ENCODE results near the gene DRD1. TPM values are rescaled to one million over a fixed set of nuclear protein-coding genes. Genes with fewer than 3 reads are reported as not detected.

Gene DRD1
- 0.25 TPM for total RNA-seq
- 0.28 TPM for polyA plus RNA-seq (ENCODE audit: insufficient read depth, low read depth, low replicate concordance)
- long read RNA-seq, donor 1: 0 reads
- long read RNA-seq, donor 2: 0 reads
- long read RNA-seq, donor 3: 0 reads
- long read RNA-seq, donor 4: 0 reads
- long read RNA-seq, donor 5: 0 reads
- long read RNA-seq, donor 6: 0 reads
- long read RNA-seq, donor 7, partial matches to known transcripts: 0 of 1 reads
- long read RNA-seq, donor 7, other reads (novel, unspliced or antisense): 1 of 1 reads
- long read RNA-seq, donor 8: 0 reads
- long read RNA-seq, donor 9: 0 reads
- long read RNA-seq, donor 10: 0 reads

DNA sequence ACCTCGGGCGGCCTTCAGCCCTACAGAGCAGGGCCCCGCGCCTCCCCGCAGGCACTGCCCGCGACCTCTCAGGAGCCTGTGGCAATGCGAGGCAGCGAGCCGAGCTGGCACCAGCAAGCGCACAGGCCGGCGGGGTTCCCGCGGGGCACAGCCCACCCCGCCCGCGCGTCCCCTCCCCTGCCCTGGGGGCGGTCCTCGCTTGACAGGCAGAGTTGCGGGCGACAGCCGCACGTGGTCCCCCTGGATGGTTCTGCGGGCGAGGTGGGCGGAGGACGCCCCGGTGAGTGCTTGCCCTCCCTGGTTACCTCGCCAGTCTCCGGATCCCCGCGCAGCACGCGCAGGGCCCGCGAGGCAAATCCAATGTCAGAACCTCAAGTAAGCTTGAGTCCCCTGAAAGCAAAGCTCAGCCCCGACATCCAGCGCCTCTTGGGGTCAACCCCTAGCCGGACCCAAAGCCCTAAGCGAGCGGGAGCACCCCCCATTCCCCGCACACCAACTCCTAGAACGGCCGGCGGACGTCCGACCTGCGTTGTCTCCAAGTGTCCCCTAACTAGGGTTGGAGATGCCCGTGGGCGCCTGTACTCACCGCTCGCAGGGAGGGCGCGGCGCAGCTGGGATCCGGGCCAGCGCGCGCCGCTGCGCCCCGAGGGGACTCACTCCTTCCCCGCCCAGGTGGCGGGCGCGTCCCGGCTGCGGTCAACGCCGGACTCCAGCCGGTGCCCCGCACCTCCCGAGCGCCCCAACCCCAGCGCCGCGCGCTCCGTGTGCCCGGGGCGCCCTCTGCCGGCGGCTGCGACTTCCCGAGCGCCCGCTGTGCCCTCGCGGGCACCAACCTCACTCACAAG lies at the start of gene DRD1:
Gene DRD1 (minus strand): TSS at position 123 of the 845 bp plus-strand sequence. CDS start 1,083 bp downstream, outside the sequence.
- Histone ChIP-seq H3K4me1 (ENCODE audit: control insufficient read depth in 2 of 3, insufficient read depth in 2 of 3, low read depth in 1 of 3, low read length in 3 of 3) (peaks cover 0 to 3% (median 0%) of the 10 kb centered on the region in 3 donors), H3K9ac (ENCODE audit: low read length in 3 of 3) (no peak within 1 kb of the TSS), H3K4me3 (ENCODE audit: low read length in 3 of 3) (peak within 1 kb of the TSS in 1 of 3 donors; percentile 29), H3K9me3 (ENCODE audit: control insufficient read depth in 2 of 3, insufficient read depth in 1 of 3, low read length in 3 of 3) (no peaks in the 10 kb centered on the region), H3K27ac (ENCODE audit: low read depth in 2 of 2, low read length in 2 of 2) (no peak within 1 kb of the TSS), H3K27me3 (ENCODE audit: control insufficient read depth, insufficient read depth, low read length) (peaks cover 17% of the 10 kb centered on the region), H3K36me3 (ENCODE audit: control insufficient read depth in 2 of 3, insufficient read depth in 3 of 3, low read length in 3 of 3) (no peaks in the 10 kb centered on the region)
- TF ChIP-seq, protein P1, sequence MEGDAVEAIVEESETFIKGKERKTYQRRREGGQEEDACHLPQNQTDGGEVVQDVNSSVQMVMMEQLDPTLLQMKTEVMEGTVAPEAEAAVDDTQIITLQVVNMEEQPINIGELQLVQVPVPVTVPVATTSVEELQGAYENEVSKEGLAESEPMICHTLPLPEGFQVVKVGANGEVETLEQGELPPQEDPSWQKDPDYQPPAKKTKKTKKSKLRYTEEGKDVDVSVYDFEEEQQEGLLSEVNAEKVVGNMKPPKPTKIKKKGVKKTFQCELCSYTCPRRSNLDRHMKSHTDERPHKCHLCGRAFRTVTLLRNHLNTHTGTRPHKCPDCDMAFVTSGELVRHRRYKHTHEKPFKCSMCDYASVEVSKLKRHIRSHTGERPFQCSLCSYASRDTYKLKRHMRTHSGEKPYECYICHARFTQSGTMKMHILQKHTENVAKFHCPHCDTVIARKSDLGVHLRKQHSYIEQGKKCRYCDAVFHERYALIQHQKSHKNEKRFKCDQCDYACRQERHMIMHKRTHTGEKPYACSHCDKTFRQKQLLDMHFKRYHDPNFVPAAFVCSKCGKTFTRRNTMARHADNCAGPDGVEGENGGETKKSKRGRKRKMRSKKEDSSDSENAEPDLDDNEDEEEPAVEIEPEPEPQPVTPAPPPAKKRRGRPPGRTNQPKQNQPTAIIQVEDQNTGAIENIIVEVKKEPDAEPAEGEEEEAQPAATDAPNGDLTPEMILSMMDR (IDR thresholded peaks at IDR 0.05; ENCODE audit: borderline replicate concordance, extremely low read depth, insufficient read depth): peak; percentile 64
- intact Hi-C loops (cut with DNase I): loop anchor here (5.0 kb wide), 1 partner anchor 492 kb away; no protein-coding TSS in a partner anchor
- DNase-seq (peak; percentile 39 to 76 (median 55)), FAIRE-seq (no peak)

DNA sequence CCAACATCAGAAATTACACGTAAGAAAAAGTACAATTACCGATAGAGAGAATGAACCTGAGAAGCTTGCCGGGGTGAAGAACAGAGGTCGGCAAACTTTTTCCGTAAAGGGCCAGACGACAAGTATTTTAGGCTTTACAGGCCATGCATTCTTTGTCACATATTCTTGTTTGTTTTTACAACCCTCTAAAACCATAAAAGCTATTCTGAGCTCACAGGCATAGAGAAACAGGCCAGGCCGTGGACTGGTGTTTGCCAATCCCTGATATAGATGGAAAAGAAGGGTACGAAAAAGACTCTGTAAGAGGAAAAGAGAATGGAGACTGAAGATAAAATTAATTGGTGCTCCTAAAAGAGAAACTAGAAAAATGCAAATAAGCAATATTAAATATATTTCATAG lies 49.7 kb upstream of the DRD1 start:
- H3K9me3 ChIP-seq (ENCODE audit: control insufficient read depth in 2 of 3, insufficient read depth in 1 of 3, low read length in 3 of 3): no peaks in the 10 kb centered on the region
- TF ChIP-seq, protein P1 (IDR thresholded peaks at IDR 0.05; ENCODE audit: borderline replicate concordance, extremely low read depth, insufficient read depth): no peak
- peaks cover 0 to 6% (median 0%) of the 10 kb centered on the region in 3 donors for H3K4me1 ChIP-seq (ENCODE audit: control insufficient read depth in 2 of 3, insufficient read depth in 2 of 3, low read depth in 1 of 3, low read length in 3 of 3)
- H3K27ac ChIP-seq (ENCODE audit: low read depth in 2 of 2, low read length in 2 of 2): no peak overlapping the region
- peaks cover 8 to 28% (median 13%) of the 10 kb centered on the region in 3 donors for H3K36me3 ChIP-seq (ENCODE audit: control insufficient read depth in 2 of 3, insufficient read depth in 3 of 3, low read length in 3 of 3)
- FAIRE-seq: no peak
- no peaks in the 10 kb centered on the region for H3K27me3 ChIP-seq (ENCODE audit: control insufficient read depth, insufficient read depth, low read length)
- intact Hi-C loops (cut with DNase I): no loop called here
- no peak overlapping the region for H3K9ac ChIP-seq (ENCODE audit: low read length in 3 of 3)
- H3K4me3 ChIP-seq (ENCODE audit: low read length in 3 of 3): no peak overlapping the region
- no peak for DNase-seq

DNA sequence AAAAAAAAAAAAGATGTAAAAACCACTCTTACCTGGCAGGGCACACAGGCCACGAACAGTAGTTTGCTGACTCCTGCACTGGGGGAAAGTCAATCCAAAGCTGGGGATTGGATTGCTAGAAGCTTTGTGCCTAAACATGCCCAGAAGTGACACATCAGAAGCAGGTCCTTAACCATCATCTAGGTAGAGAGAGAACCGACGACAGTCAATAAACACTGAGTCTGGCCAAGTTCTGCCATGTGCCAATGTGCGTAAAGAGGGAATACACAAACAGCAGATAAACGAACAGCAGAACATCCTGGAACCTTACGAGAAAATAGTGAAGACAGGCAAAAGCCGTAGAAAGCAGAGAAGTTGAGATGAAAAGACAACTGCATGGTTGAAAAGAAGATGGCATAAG lies 49.3 kb upstream of the DRD1 start:
- TF ChIP-seq, protein P1 (IDR thresholded peaks at IDR 0.05; ENCODE audit: borderline replicate concordance, extremely low read depth, insufficient read depth): no peak
- Histone ChIP-seq H3K4me1 (ENCODE audit: control insufficient read depth in 2 of 3, insufficient read depth in 2 of 3, low read depth in 1 of 3, low read length in 3 of 3) (peaks cover 0 to 6% (median 0%) of the 10 kb centered on the region in 3 donors), H3K9me3 (ENCODE audit: control insufficient read depth in 2 of 3, insufficient read depth in 1 of 3, low read length in 3 of 3) (no peaks in the 10 kb centered on the region), H3K9ac (ENCODE audit: low read length in 3 of 3) (no peak overlapping the region), H3K36me3 (ENCODE audit: control insufficient read depth in 2 of 3, insufficient read depth in 3 of 3, low read length in 3 of 3) (peaks cover 8 to 28% (median 13%) of the 10 kb centered on the region in 3 donors), H3K27me3 (ENCODE audit: control insufficient read depth, insufficient read depth, low read length) (no peaks in the 10 kb centered on the region), H3K27ac (ENCODE audit: low read depth in 2 of 2, low read length in 2 of 2) (no peak overlapping the region), H3K4me3 (ENCODE audit: low read length in 3 of 3) (no peak overlapping the region)
- FAIRE-seq (no peak), DNase-seq (no peak)
- intact Hi-C loops (cut with DNase I): no loop called here
